Measurements from ENCODE around the gene HTRA3.

DNA sequence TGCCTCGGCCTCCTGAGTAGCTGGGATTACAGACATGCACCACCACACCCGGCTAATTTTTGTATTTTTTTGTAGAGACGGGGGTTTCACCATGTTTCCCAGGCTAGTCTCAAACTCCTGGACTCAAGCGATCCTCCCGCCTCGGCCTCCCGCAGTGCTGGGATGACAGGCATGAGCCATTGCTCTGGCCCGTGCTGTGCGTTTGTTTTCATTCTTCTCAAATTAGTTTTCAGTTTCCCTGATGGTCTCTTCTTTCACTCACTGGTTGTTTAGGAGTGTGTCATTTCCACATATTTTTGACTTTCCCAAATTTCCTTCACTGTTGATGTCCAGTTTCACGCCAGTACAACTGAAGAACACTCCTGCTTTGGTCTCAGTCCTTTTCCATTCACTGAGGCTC lies 38.7 kb upstream of the HTRA3 start:
- TF ChIP-seq ZNF274 (IDR thresholded peaks at IDR 0.05; ENCODE audit: low read length): no peak
- TF ChIP-seq ZNF274 (tag by site-specific recombination; IDR thresholded peaks at IDR 0.05; ENCODE audit: borderline replicate concordance): no peak
- no peak for TF ChIP-seq ZNF629 (tag by site-specific recombination; IDR thresholded peaks at IDR 0.05)
- TF ChIP-seq ZNF211 (tag by site-specific recombination; IDR thresholded peaks at IDR 0.05; ENCODE audit: low read depth): no peak
- no peak for TF ChIP-seq ZNF501 (tag by site-specific recombination; IDR thresholded peaks at IDR 0.05)
- TF ChIP-seq ZSCAN30 (tag by site-specific recombination; IDR thresholded peaks at IDR 0.05): no peak
- TF ChIP-seq, protein P1, sequence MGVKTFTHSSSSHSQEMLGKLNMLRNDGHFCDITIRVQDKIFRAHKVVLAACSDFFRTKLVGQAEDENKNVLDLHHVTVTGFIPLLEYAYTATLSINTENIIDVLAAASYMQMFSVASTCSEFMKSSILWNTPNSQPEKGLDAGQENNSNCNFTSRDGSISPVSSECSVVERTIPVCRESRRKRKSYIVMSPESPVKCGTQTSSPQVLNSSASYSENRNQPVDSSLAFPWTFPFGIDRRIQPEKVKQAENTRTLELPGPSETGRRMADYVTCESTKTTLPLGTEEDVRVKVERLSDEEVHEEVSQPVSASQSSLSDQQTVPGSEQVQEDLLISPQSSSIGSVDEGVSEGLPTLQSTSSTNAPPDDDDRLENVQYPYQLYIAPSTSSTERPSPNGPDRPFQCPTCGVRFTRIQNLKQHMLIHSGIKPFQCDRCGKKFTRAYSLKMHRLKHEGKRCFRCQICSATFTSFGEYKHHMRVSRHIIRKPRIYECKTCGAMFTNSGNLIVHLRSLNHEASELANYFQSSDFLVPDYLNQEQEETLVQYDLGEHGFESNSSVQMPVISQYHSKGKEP (tag by site-specific recombination; IDR thresholded peaks at IDR 0.05): no peak
- no peak for TF ChIP-seq ZNF2 (tag by site-specific recombination; IDR thresholded peaks at IDR 0.05)
- no peak for TF ChIP-seq ZNF449 (tag by site-specific recombination; IDR thresholded peaks at IDR 0.05)
- TF ChIP-seq ZNF146 (tag by site-specific recombination; IDR thresholded peaks at IDR 0.05): no peak
- no peak for TF ChIP-seq ZNF561 (tag by site-specific recombination; IDR thresholded peaks at IDR 0.05; ENCODE audit: borderline replicate concordance)

Data from HEK293 (cell line).